GM12878 (cell line): ENCODE data around the gene TGM2. TPM values are rescaled to one million over a fixed set of nuclear protein-coding genes. Genes with fewer than 3 reads are reported as not detected.

Experiments
- ATAC-seq: fragments of 200-7000 bp; cut with Tn5 transposase; 3 replicates; pipeline ENCODE4 v1.9.1; 2020; ENCODE audit warnings: mild to moderate bottlenecking, moderate library complexity
- BruUV-seq: library from RNA; stranded (reverse); fragments of 400-500 nt; replicated peaks from 2 replicates; lab custom pipeline; 2021; lab: Mats Ljungman, UMichigan
- CTCF ChIA-PET: fragments of 300-600 bp; sonication (Branson Sonifier 250); formaldehyde crosslinking; extraction: SDS; loops from one replicate; lab custom pipeline; 2021; ENCODE audit warnings: inconsistent platforms; lab: Yijun Ruan, JAX
- POLR2A ChIA-PET: fragments of 350-600 bp; formaldehyde crosslinking; extraction: SDS; loops from one replicate; lab custom pipeline; 2021; ENCODE audit warnings: inconsistent platforms; lab: Charles Lee
- RAD21 ChIA-PET: fragments of 300-600 bp; sonication (Branson Sonifier 250); formaldehyde crosslinking; loops from one replicate; lab custom pipeline; 2023; ENCODE audit warnings: antibody characterized with exemption; ENCODE audit not compliant: unreplicated experiment; lab: Charles Lee
- SMC1A ChIA-PET: fragments of 300-600 bp; sonication (Branson Sonifier 250); formaldehyde crosslinking; loops from one replicate; lab custom pipeline; 2023; ENCODE audit not compliant: unreplicated experiment, uncharacterized antibody; lab: Charles Lee
- DNase-seq: peaks from one replicate; pipeline ENCODE4 v3.0.0-alpha.2; 2011; ENCODE audit warnings: low read depth, low spot score
- FAIRE-seq: peaks from 3 replicates; lab custom pipeline; 2011; peaks lifted over from hg19 to GRCh38; lab: Jason Lieb, UNC
- H2AFZ ChIP-seq: 2 replicates; pipeline ENCODE4 v1.6.0; 2011; ENCODE audit warnings: low read depth, low read length, control low read depth; ENCODE audit not compliant: control insufficient read depth
- H3K27ac ChIP-seq: 2 replicates; pipeline ENCODE4 v1.5.1; 2011; ENCODE audit warnings: control low read depth; ENCODE audit not compliant: control insufficient read depth, insufficient read depth
- H3K27me3 ChIP-seq, 2 experiments: replicated peaks in 1 of 2; 2 replicates each; pipeline versions ENCODE4 v1.6.0 to v1.6.1; 2011; ENCODE audit warnings: low read length in 1 of 2; ENCODE audit not compliant: control insufficient read depth in 2 of 2, insufficient read depth in 2 of 2
- H3K36me3 ChIP-seq, 2 experiments: 2 replicates each; pipeline ENCODE4 v1.5.1; 2011; ENCODE audit warnings: low read length in 1 of 2; ENCODE audit not compliant: control insufficient read depth in 2 of 2, insufficient read depth in 2 of 2
- H3K4me1 ChIP-seq: 2 replicates; pipeline ENCODE4 v1.6.1; 2011; ENCODE audit warnings: mild to moderate bottlenecking, low read length, moderate library complexity, mixed read lengths; ENCODE audit not compliant: control insufficient read depth, insufficient read depth
- H3K4me2 ChIP-seq: 2 replicates; pipeline ENCODE4 v1.6.0; 2011; ENCODE audit warnings: control low read depth; ENCODE audit not compliant: control insufficient read depth, insufficient read depth
- H3K4me3 ChIP-seq: fragments of 200-600 bp; sonication (generic); 2 replicates; pipeline ENCODE4 v1.5.1; 2016
- H3K79me2 ChIP-seq: 2 replicates; pipeline ENCODE4 v1.6.0; 2011; ENCODE audit warnings: low read length; ENCODE audit not compliant: control insufficient read depth, insufficient read depth
- H3K9ac ChIP-seq: 2 replicates; pipeline ENCODE4 v1.8.0; 2011; ENCODE audit warnings: low read length, control low read depth, mixed read lengths; ENCODE audit not compliant: control insufficient read depth, insufficient read depth
- H3K9me3 ChIP-seq: replicated peaks from 3 replicates; pipeline ENCODE4 v1.5.1; 2011; ENCODE audit warnings: mild to moderate bottlenecking, low read length; ENCODE audit not compliant: control insufficient read depth, insufficient read depth
- H4K20me1 ChIP-seq: 2 replicates; pipeline ENCODE4 v1.6.0; 2011; ENCODE audit not compliant: control insufficient read depth, insufficient read depth
- CTCF ChIP-seq, 3 experiments: IDR thresholded peaks in 2 of 3; conservative IDR thresholded peaks in 1 of 3; 2 replicates each; pipeline ENCODE4 v1.5.1; 2011; ENCODE audit warnings: low read depth in 3 of 3, low read length in 3 of 3, mild to moderate bottlenecking in 3 of 3, control low read depth in 2 of 3, moderate library complexity in 2 of 3, inconsistent platforms in 1 of 3, mixed read lengths in 1 of 3; ENCODE audit not compliant: control insufficient read depth in 2 of 3, insufficient read depth in 1 of 3; ENCODE audit errors: extremely low read depth in 1 of 3
- MYB ChIP-seq: fragments of 150-350 bp; IDR thresholded peaks from 2 replicates; pipeline ENCODE4 v1.6.1; 2014; ENCODE audit warnings: mild to moderate bottlenecking, low read depth, low read length, borderline replicate concordance
- MYC ChIP-seq: IDR thresholded peaks from 2 replicates; pipeline ENCODE4 v1.6.1; 2011; ENCODE audit warnings: mild to moderate bottlenecking, low read length, moderate library complexity, inconsistent platforms; ENCODE audit not compliant: insufficient read depth, insufficient replicate concordance, insufficient read length, severe bottlenecking
- NBN ChIP-seq: fragments of 450-650 bp; IDR thresholded peaks from 2 replicates; pipeline ENCODE4 v1.6.1; 2016
- NRF1 ChIP-seq: conservative IDR thresholded peaks from 2 replicates; pipeline ENCODE4 v1.6.1; 2011; ENCODE audit warnings: mild to moderate bottlenecking, low read depth, low read length, improper control_type of control experiment
- PKNOX1 ChIP-seq: fragments of 450-650 bp; IDR thresholded peaks from 2 replicates; pipeline ENCODE4 v1.6.1; 2016; ENCODE audit warnings: mild to moderate bottlenecking
- PML ChIP-seq: IDR thresholded peaks from 2 replicates; pipeline ENCODE4 v1.6.1; 2012; ENCODE audit warnings: low read length, inconsistent platforms
- WRNIP1 ChIP-seq: IDR thresholded peaks from 2 replicates; pipeline ENCODE4 v1.6.1; 2011; ENCODE audit warnings: low read depth, low read length, improper control_type of control experiment, borderline replicate concordance
- ZBTB11 ChIP-seq: fragments of 450-650 bp; formaldehyde crosslinking; IDR thresholded peaks from 2 replicates; pipeline ENCODE4 v1.5.0; 2022; ENCODE audit warnings: mild to moderate bottlenecking, missing genetic modification characterization
- ZSCAN29 ChIP-seq: fragments of 450-650 bp; IDR thresholded peaks from 2 replicates; pipeline ENCODE4 v1.6.1; 2017; ENCODE audit warnings: mild to moderate bottlenecking, moderate library complexity
- WGBS: methylation state at CpG from one replicate; pipeline ENCODE4 v1.1.6; 2016; ENCODE audit warnings: low lambda C conversion rate; ENCODE audit not compliant: insufficient replicate concordance, insufficient coverage; ENCODE audit errors: missing lambda C conversion rate; 5-methylcytosine and 5-hydroxymethylcytosine counted together
- in situ Hi-C: fragments of 300-500 bp; cut with MboI; formaldehyde crosslinking; loops from 9 replicates; pipeline ENCODE4 v1.14.3; 2018; ENCODE audit warnings: mixed read lengths
- intact Hi-C: fragments of 100-400 bp; cut with micrococcal nuclease; formaldehyde crosslinking; loops from one replicate; pipeline ENCODE4 v1.14.2; 2022; ENCODE audit not compliant: unreplicated experiment
- polyA plus RNA-seq, 11 experiments: library from polyadenylated mRNA; depleted of rRNA in 4 of 11; unstranded in 6 of 11; stranded (reverse) in 5 of 11; fragments of >200 nt; fragmentation: Nextera tagmentation in 4 of 11; fragmentation: Illumina TruSeq in 1 of 11; extraction: Ambion mirVana in 4 of 11; extraction: Trizol in 1 of 11; gene quantifications; 1 replicate in 1 of 11; 2 replicates in 10 of 11; pipeline versions ENCODE4 v1.2.1 to v1.2.3, GENCODE V29; 2011 to 2016; ENCODE audit warnings: inconsistent platforms in 2 of 11, missing spikeins in 2 of 11, low read depth in 1 of 11
- total RNA-seq, 4 experiments: library from RNA; depleted of rRNA in 3 of 4; stranded (reverse); fragments of >200 nt in 3 of 4; fragmentation: Illumina TruSeq in 1 of 4; extraction: Trizol in 1 of 4; gene quantifications; 2 replicates each; pipeline versions ENCODE4 v1.2.1 to v1.2.3, GENCODE V29; 2013 to 2021

Gene TGM2
- total and polyA plus RNA-seq, 10 of the 15 experiments (the other 5 are each of a cell fraction or from before 2014, with no cell fraction given), result 0.11 to 1.9 (median 0.51) TPM

GRCh38 chr20:38144974-38145728, 19.9 kb downstream of the TGM2 start:
- ChIA-PET POLR2A (interaction anchor here (0.6 to 1.3 kb wide), 6 partner anchors 7 to 221 kb away, joined by 3 to 4 read pairs (median 3); no protein-coding TSS in a partner anchor), RAD21 (interaction anchor here (0.6 to 0.8 kb wide), 2 partner anchors 51 to 87 kb away, joined by 3 to 5 read pairs; no protein-coding TSS in a partner anchor), SMC1A (interaction anchor here (1.1 to 1.3 kb wide), 2 partner anchors 48 to 70 kb away, joined by 3 read pairs; no protein-coding TSS in a partner anchor), CTCF (interaction anchor here (1.0 to 4.1 kb wide), 3 partner anchors 31 to 84 kb away, joined by 3 to 20 read pairs (median 3); no protein-coding TSS in a partner anchor)
- no peak overlapping the region for H2AFZ ChIP-seq
- H3K79me2 ChIP-seq, result no peaks in the 10 kb centered on the region
- in situ Hi-C loops, result no loop called here
- TF ChIP-seq NRF1 (no peak), MYB (no peak), PML (no peak), ZBTB11 (CRISPR knock-in tag) (no peak), CTCF (IDR thresholded peaks at IDR 0.05 in 2 of 3, conservative IDR thresholded peaks at IDR 0.05 in 1 of 3; ENCODE audit: control insufficient read depth in 2 of 3, extremely low read depth in 1 of 3, insufficient read depth in 1 of 3, low read depth in 3 of 3, low read length in 3 of 3) (no peak), ZSCAN29 (no peak), PKNOX1 (no peak), NBN (no peak), WRNIP1 (no peak), MYC (no peak)
- WGBS, result 63% methylated on average over 9 of the region's 9 CpGs
- no peaks in the 10 kb centered on the region for H3K9me3 ChIP-seq
- H3K36me3 ChIP-seq, result no peaks in the 10 kb centered on the region
- H3K27me3 ChIP-seq, result no peaks in the 10 kb centered on the region
- no peak for DNase-seq
- H4K20me1 ChIP-seq, result no peaks in the 10 kb centered on the region
- H3K4me1 ChIP-seq, result peaks cover 7% of the 10 kb centered on the region
- no peak overlapping the region for H3K4me3 ChIP-seq
- no peak overlapping the region for H3K4me2 ChIP-seq
- BruUV-seq, result no TSS peak
- intact Hi-C loops, result no loop called here
- H3K9ac ChIP-seq, result no peak overlapping the region
- no peak for ATAC-seq
- H3K27ac ChIP-seq, result no peak overlapping the region
- FAIRE-seq, result no peak
